H1 (cell line): Measurements from ENCODE around the gene HLX. TPM values are rescaled to one million over a fixed set of nuclear protein-coding genes. Genes with fewer than 3 reads are reported as not detected.

Experiments used
- CTCF ChIA-PET: fragments of 300-600 bp; sonication (Branson Sonifier 250); formaldehyde crosslinking; loops from one replicate; lab custom pipeline; 2021; ENCODE audit not compliant: partially characterized antibody; lab: Charles Lee
- POLR2A ChIA-PET: fragments of 300-600 bp; sonication (Branson Sonifier 250); formaldehyde crosslinking; loops from one replicate; lab custom pipeline; 2021; ENCODE audit warnings: inconsistent platforms; ENCODE audit not compliant: partially characterized antibody; lab: Charles Lee
- DNase-seq, 2 experiments: peaks; one replicate each; pipeline versions ENCODE4 v3.0.0 to v3.0.0-alpha.2; 2010 to 2022; ENCODE audit warnings: low spot score in 2 of 2, low read depth in 1 of 2, mixed read lengths in 1 of 2
- FAIRE-seq: peaks from 2 replicates; lab custom pipeline; 2011; peaks lifted over from hg19 to GRCh38; lab: Jason Lieb, UNC
- H2AFZ ChIP-seq: 2 replicates; pipeline ENCODE4 v1.8.1; 2012; ENCODE audit warnings: low read length, inconsistent platforms
- H2AK5ac ChIP-seq: 2 replicates; pipeline ENCODE4 v1.6.1; 2013; ENCODE audit warnings: low read depth, low read length
- H2BK120ac ChIP-seq: replicated peaks from 2 replicates; pipeline ENCODE3; 2013; ENCODE audit warnings: low read depth, low read length, inconsistent platforms
- H2BK12ac ChIP-seq: 2 replicates; pipeline ENCODE4 v1.6.1; 2013; ENCODE audit warnings: low read depth, low read length
- H2BK15ac ChIP-seq: 2 replicates; pipeline ENCODE4 v1.6.1; 2013; ENCODE audit warnings: low read length
- H2BK20ac ChIP-seq: 2 replicates; pipeline ENCODE4 v1.6.1; 2013; ENCODE audit warnings: low read length
- H2BK5ac ChIP-seq: 2 replicates; pipeline ENCODE4 v1.6.1; 2013; ENCODE audit warnings: low read depth, low read length
- H3K14ac ChIP-seq: 2 replicates; pipeline ENCODE4 v1.6.1; 2013; ENCODE audit warnings: inconsistent platforms; ENCODE audit not compliant: insufficient read length
- H3K18ac ChIP-seq: 2 replicates; pipeline ENCODE4 v1.6.1; 2013; ENCODE audit warnings: low read length; ENCODE audit errors: extremely low read depth
- H3K23ac ChIP-seq: 2 replicates; pipeline ENCODE4 v1.6.1; 2013; ENCODE audit warnings: inconsistent platforms; ENCODE audit not compliant: insufficient read length
- H3K23me2 ChIP-seq: 2 replicates; pipeline ENCODE4 v1.6.1; 2013; ENCODE audit warnings: low read depth, low read length
- H3K27ac ChIP-seq: 2 replicates; pipeline ENCODE4 v1.6.1; 2011; ENCODE audit warnings: low read depth, low read length, inconsistent platforms
- H3K27me3 ChIP-seq, 4 experiments: replicated peaks in 1 of 4; 1 replicate in 1 of 4; 2 replicates in 3 of 4; pipeline versions ENCODE4 v1.6.1 to v1.8.1; 2011 to 2013; ENCODE audit warnings: low read length in 3 of 4, mild to moderate bottlenecking in 3 of 4, inconsistent platforms in 2 of 4, mixed read lengths in 2 of 4, moderate library complexity in 1 of 4; ENCODE audit not compliant: control insufficient read depth in 3 of 4, insufficient read depth in 3 of 4; ENCODE audit errors: extremely low read depth in 1 of 4
- H3K36me3 ChIP-seq, 4 experiments: 2 replicates each; pipeline versions ENCODE4 v1.6.1 to v1.8.1; 2011 to 2013; ENCODE audit warnings: mild to moderate bottlenecking in 4 of 4, low read length in 3 of 4, moderate library complexity in 2 of 4, control low read depth in 1 of 4, inconsistent platforms in 1 of 4; ENCODE audit not compliant: insufficient read depth in 4 of 4, control insufficient read depth in 2 of 4
- H3K4ac ChIP-seq: replicated peaks from 2 replicates; pipeline ENCODE3; 2013; ENCODE audit warnings: low read length, low read depth, mixed read lengths, inconsistent platforms; ENCODE audit not compliant: insufficient read length
- H3K4me1 ChIP-seq, 4 experiments: replicated peaks in 1 of 4; 1 replicate in 1 of 4; 2 replicates in 3 of 4; pipeline versions ENCODE4 v1.6.1 to v1.8.1; 2011 to 2013; ENCODE audit warnings: low read length in 3 of 4, inconsistent platforms in 2 of 4, mixed read lengths in 1 of 4; ENCODE audit not compliant: insufficient read depth in 4 of 4, control insufficient read depth in 3 of 4
- H3K4me2 ChIP-seq, 2 experiments: 2 replicates each; pipeline versions ENCODE4 v1.6.1 to v1.8.1; 2011 to 2013; ENCODE audit warnings: low read depth in 2 of 2, low read length in 2 of 2, control low read depth in 1 of 2, inconsistent platforms in 1 of 2, mild to moderate bottlenecking in 1 of 2; ENCODE audit not compliant: insufficient read depth in 1 of 2
- H3K4me3 ChIP-seq, 4 experiments: fragments of 200-600, 300-600 bp in 1 of 4; sonication (generic), shearing (Covaris generic), sonication (Bioruptor Twin) in 1 of 4; 2 replicates each; pipeline versions ENCODE4 v1.5.1 to v1.8.1; 2011 to 2016; ENCODE audit warnings: low read length in 4 of 4, low read depth in 3 of 4, control low read depth in 2 of 4, inconsistent platforms in 2 of 4, mild to moderate bottlenecking in 2 of 4, mixed read lengths in 1 of 4, moderate library complexity in 1 of 4; ENCODE audit not compliant: insufficient read depth in 2 of 4; ENCODE audit errors: extremely low read depth in 1 of 4
- H3K56ac ChIP-seq: replicated peaks from 2 replicates; pipeline ENCODE3; 2013; ENCODE audit warnings: low read depth, mild to moderate bottlenecking, mixed read lengths, low read length, inconsistent platforms; ENCODE audit not compliant: insufficient read length
- H3K79me1 ChIP-seq: 2 replicates; pipeline ENCODE4 v1.6.1; 2013; ENCODE audit warnings: low read depth, low read length, control low read depth
- H3K79me2 ChIP-seq, 2 experiments: 2 replicates each; pipeline versions ENCODE4 v1.6.1 to v1.8.1; 2012 to 2013; ENCODE audit warnings: low read length in 2 of 2, mild to moderate bottlenecking in 2 of 2, inconsistent platforms in 1 of 2; ENCODE audit not compliant: insufficient read depth in 2 of 2, control insufficient read depth in 1 of 2
- H3K9ac ChIP-seq, 4 experiments: replicated peaks in 1 of 4; 1 replicate in 1 of 4; 2 replicates in 3 of 4; pipeline versions ENCODE4 v1.6.1 to v1.8.1; 2011 to 2013; ENCODE audit warnings: low read depth in 3 of 4, low read length in 3 of 4, control low read depth in 2 of 4, mild to moderate bottlenecking in 2 of 4, moderate library complexity in 2 of 4, inconsistent platforms in 1 of 4; ENCODE audit errors: extremely low read depth in 1 of 4
- H3K9me3 ChIP-seq, 2 experiments: 2 replicates each; pipeline versions ENCODE4 v1.6.1 to v1.8.1; 2012 to 2013; ENCODE audit warnings: mild to moderate bottlenecking in 2 of 2, moderate library complexity in 2 of 2, control low read depth in 1 of 2, inconsistent platforms in 1 of 2, low read depth in 1 of 2, low read length in 1 of 2, mixed read lengths in 1 of 2; ENCODE audit not compliant: insufficient read depth in 2 of 2
- H4K20me1 ChIP-seq, 2 experiments: replicated peaks in 1 of 2; 2 replicates each; pipeline versions ENCODE3 to v1.8.1; 2011 to 2013; ENCODE audit warnings: inconsistent platforms in 2 of 2, low read length in 2 of 2, mild to moderate bottlenecking in 1 of 2; ENCODE audit not compliant: insufficient read depth in 2 of 2, control insufficient read depth in 1 of 2
- H4K5ac ChIP-seq: 2 replicates; pipeline ENCODE4 v1.6.1; 2013; ENCODE audit warnings: low read length, low read depth, mixed read lengths, inconsistent platforms; ENCODE audit not compliant: insufficient read length
- H4K8ac ChIP-seq: 2 replicates; pipeline ENCODE4 v1.8.0; 2013; ENCODE audit warnings: mild to moderate bottlenecking, moderate library complexity, low read length, inconsistent platforms; ENCODE audit not compliant: insufficient read depth; ENCODE audit errors: extremely low read depth
- H4K91ac ChIP-seq: replicated peaks from 2 replicates; pipeline ENCODE3; 2013; ENCODE audit warnings: low read length, mixed read lengths, inconsistent platforms; ENCODE audit not compliant: insufficient read length
- FOSL1 ChIP-seq: IDR thresholded peaks from 2 replicates; pipeline ENCODE4 v1.6.1; 2011; ENCODE audit warnings: mild to moderate bottlenecking, low read depth, low read length, moderate library complexity; ENCODE audit not compliant: insufficient read depth
- TAF1 ChIP-seq: IDR thresholded peaks from 2 replicates; pipeline ENCODE4 v1.6.1; 2011; ENCODE audit warnings: mild to moderate bottlenecking, low read depth, low read length
- WGBS, 2 experiments: shearing (Covaris generic) in 1 of 2; methylation state at CpG; one replicate each; pipeline versions ENCODE4 v1.1.6 to v1.1.7; 2013 to 2015; ENCODE audit warnings: low lambda C conversion rate in 2 of 2, mixed read lengths in 2 of 2, inconsistent platforms in 1 of 2, low coverage in 1 of 2, missing lambda C conversion rate in 1 of 2; ENCODE audit not compliant: insufficient replicate concordance in 2 of 2, insufficient coverage in 1 of 2, insufficient read length in 1 of 2; ENCODE audit errors: extremely low coverage in 1 of 2, missing lambda C conversion rate in 1 of 2; 5-methylcytosine and 5-hydroxymethylcytosine counted together
- polyA plus RNA-seq, 7 experiments: library from polyadenylated mRNA; depleted of rRNA in 3 of 7; stranded (reverse) in 5 of 7; unstranded in 2 of 7; fragments of >200 nt in 5 of 7; fragments of 200-250 nt in 2 of 7; gene quantifications; 1 replicate in 5 of 7; 2 replicates in 1 of 7; 4 replicates in 1 of 7; pipeline versions ENCODE4 v1.2.1 to v1.2.3, GENCODE V29; 2011 to 2013; ENCODE audit warnings: missing spikeins in 2 of 7, mixed read lengths in 2 of 7
- total RNA-seq: library from RNA; stranded (reverse); fragmentation: NEBNext Ultra II Directional; extraction: Animal tissue kit (Norgen Biotek cat#: 25700); gene quantifications from 2 replicates; pipeline ENCODE4 v1.2.1, GENCODE V29; 2021

Gene HLX
- total and polyA plus RNA-seq, 2 of the 8 experiments (the other 6 are each of a cell fraction or from before 2014, with no cell fraction given) = 0.11 to 0.30 TPM

GRCh38 chr1:220920967-220921366 is 41.7 kb downstream of the HLX start:
- Histone ChIP-seq H2BK12ac (no peak overlapping the region), H3K4ac (no peak overlapping the region), H2AFZ (no peak overlapping the region), H2BK20ac (no peak overlapping the region), H2AK5ac (no peak overlapping the region), H2BK5ac (no peak overlapping the region), H2BK15ac (no peak overlapping the region), H3K4me3 (no peak overlapping the region), H4K91ac (no peak overlapping the region), H3K79me1 (no peaks in the 10 kb centered on the region), H3K4me2 (no peak overlapping the region), H3K27me3 (no peaks in the 10 kb centered on the region), H4K20me1 (no peaks in the 10 kb centered on the region), H3K56ac (no peak overlapping the region), H2BK120ac (no peak overlapping the region), H4K8ac (no peak overlapping the region), H4K5ac (no peak overlapping the region), H3K9me3 (no peaks in the 10 kb centered on the region), H3K27ac (no peak overlapping the region), H3K18ac (no peak overlapping the region), H3K79me2 (no peaks in the 10 kb centered on the region), H3K9ac (no peak overlapping the region), H3K23ac (no peak overlapping the region), H3K4me1 (peaks cover 0 to 5% (median 1%) of the 10 kb centered on the region in 4 experiments; a peak in 2 of 7 replicates), H3K36me3 (no peaks in the 10 kb centered on the region), H3K23me2 (no peaks in the 10 kb centered on the region), H3K14ac (no peak overlapping the region)
- WGBS, 2 experiments = 97% methylated on average over 2 of the region's 2 CpGs; no CpG with 5 or more reads in 1 of the 2 experiments
- FAIRE-seq = no peak
- no peak for DNase-seq
- CTCF ChIA-PET = interaction anchor here (0.6 to 1.2 kb wide), 5 partner anchors 10 to 115 kb away, joined by 3 read pairs; no protein-coding TSS in a partner anchor
- TF ChIP-seq FOSL1 (no peak), TAF1 (no peak)
- POLR2A ChIA-PET = no interaction called here
